GM12872 (cell line): ENCODE results near the gene MRC1.
A peak's percentile ranks its signal among the peaks of the same experiment; 100 is the strongest.

ENCODE experiments used
- TF ChIP-seq, protein P1 (sequence below): IDR thresholded peaks from 3 replicates; pipeline ENCODE4 v1.5.1; 2011; ENCODE audit warnings: low read depth, mild to moderate bottlenecking, low read length, moderate library complexity; ENCODE audit not compliant: insufficient read depth

MRC1 gene

DNA sequence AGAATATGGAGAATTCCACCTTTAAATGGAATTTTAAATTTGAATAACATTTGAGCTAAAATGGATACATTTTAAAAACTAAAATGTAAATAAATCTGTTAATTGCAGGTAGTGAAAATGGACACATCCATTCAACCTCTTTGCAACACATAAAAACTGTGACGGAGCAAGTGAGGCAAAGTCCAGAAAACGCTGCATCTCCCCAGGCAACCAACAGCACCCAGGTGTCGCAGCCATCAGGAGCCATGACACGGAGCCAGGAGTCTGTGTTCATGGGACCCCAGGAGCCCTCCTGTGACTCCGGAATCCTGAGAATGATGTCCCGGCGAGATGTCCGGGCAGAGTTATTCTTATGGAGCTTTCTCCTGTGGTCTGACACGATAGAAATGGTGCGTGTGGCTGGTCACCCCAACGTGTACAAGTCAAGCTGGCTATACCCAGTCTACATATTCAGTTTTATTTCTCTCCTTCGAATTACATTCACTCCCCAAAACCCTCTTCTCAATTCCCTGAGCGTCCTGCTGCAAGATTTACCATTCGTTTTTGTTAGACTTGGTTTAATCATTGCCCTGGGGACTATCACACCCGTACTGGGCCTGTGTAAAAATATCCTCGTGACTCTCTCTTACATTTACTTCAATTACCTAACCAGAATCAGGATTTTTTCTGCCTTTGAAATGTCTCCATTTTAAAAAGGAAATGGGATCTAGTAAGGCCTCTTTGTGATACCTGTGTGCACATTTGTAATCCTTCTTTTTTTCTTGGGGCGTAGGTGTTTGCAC is 13.1 kb upstream of the MRC1 start:
- TF ChIP-seq, protein P1, sequence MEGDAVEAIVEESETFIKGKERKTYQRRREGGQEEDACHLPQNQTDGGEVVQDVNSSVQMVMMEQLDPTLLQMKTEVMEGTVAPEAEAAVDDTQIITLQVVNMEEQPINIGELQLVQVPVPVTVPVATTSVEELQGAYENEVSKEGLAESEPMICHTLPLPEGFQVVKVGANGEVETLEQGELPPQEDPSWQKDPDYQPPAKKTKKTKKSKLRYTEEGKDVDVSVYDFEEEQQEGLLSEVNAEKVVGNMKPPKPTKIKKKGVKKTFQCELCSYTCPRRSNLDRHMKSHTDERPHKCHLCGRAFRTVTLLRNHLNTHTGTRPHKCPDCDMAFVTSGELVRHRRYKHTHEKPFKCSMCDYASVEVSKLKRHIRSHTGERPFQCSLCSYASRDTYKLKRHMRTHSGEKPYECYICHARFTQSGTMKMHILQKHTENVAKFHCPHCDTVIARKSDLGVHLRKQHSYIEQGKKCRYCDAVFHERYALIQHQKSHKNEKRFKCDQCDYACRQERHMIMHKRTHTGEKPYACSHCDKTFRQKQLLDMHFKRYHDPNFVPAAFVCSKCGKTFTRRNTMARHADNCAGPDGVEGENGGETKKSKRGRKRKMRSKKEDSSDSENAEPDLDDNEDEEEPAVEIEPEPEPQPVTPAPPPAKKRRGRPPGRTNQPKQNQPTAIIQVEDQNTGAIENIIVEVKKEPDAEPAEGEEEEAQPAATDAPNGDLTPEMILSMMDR = no peak

DNA sequence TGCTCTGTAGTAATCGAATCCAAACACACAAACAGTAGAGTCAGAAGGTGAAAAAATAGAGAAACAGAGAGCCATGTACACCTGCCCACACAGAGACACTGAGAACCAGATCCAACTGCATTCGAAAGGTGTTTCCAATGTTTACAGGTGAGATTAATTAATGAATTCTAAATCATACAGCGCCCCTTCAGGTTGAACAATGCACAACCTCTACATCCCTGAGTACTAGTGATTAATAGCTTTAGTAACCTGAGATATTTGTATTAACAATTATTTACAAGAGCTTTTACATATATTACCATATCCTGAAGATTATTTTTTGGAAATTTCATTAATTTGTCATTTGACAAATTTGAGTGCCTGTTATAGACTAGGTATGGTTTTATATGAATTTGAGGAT is 7.6 kb upstream of the MRC1 start:
- TF ChIP-seq, protein P1 = peak; percentile 23; the same call in 1 of the 3 replicates

DNA sequence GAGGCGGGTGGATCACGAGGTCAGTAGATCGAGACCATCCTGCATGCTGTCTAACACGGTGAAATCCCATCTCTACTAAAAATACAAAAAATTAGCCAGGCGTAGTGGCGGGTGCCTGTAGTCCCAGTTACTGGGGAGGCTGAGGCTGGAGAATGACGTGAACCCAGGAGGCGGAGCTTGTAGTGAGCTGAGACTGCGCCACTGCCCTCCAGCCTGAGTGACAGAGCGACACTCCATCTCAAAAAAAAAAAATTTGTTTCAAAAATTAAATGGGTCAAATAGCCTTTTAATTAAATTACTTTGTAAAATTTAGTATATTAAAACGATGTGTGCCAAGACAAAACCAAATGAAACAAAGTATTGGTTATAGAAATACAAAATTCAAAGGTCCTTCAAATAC is 6.8 kb upstream of the MRC1 start:
- TF ChIP-seq, protein P1 = no peak

DNA sequence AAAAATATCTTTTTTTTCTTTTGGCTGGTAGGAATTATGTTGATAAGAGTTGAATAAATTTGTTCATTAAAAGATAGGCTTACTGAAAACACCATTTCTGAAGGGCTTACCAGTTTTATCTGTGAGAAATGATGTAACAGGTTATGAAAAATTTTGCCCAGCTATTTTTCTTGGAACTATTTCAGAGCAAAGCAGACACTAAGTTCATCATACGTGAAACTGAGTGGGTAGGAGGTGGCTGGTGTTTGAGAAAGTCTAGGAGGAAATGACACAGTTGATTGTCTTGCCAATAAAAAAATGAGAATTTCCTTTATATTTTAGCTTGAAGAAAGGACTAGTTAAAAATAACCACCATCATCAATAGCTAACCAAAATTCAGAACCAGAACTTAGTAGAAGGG is 6.2 kb upstream of the MRC1 start:
- TF ChIP-seq, protein P1 = no peak

DNA sequence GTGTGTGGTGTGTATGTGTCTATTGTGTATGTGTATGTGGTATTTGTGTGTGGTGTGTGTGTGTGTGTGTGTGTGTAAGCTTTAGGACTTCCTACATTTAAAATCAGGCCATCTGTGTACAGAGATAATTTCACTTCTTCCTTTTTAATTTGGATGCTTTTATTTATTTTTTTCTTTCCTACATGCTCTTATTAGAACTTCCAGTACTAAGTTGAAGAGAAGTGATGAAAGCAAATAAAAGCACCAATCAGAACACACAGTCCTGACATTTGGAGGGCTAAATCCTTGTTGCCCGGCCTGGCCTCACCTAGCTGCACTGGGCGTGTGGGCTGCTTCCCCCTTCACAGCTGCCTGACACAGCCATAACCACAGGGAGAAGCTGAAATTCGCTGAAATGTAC is 3.8 kb upstream of the MRC1 start:
- TF ChIP-seq, protein P1 = no peak

DNA sequence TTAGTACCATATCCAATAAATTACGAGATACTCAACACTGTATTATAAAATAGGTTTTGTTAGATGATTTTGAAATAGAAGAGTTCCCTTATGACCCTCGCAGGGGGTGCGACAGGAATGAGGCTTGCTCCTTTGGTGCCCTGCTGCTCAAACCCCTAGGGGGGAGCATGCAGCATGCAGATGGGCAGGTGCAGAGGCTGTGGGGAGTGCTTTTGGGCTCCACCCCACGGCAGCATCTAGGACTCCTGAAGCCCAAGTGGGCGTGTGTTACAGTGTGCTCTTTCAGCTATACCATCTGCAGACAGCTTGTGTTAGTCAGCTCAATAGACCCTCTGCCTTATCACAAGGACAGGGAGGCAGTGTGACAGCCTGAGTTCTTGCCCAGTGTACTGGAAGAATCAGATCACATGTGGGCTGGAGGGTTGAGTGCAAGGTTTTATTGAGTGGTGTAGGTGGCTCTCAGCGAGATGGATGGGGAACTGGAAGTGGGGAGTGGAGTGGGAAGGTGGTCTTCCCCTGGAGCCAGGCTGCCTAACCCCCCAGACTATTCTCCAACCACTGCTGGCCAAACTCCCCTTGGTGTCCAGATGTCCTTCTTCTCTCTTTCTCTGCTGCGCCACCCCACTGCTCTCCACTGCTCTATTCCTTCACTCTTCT is 3.1 kb upstream of the MRC1 start:
- TF ChIP-seq, protein P1 = peak; percentile 52

DNA sequence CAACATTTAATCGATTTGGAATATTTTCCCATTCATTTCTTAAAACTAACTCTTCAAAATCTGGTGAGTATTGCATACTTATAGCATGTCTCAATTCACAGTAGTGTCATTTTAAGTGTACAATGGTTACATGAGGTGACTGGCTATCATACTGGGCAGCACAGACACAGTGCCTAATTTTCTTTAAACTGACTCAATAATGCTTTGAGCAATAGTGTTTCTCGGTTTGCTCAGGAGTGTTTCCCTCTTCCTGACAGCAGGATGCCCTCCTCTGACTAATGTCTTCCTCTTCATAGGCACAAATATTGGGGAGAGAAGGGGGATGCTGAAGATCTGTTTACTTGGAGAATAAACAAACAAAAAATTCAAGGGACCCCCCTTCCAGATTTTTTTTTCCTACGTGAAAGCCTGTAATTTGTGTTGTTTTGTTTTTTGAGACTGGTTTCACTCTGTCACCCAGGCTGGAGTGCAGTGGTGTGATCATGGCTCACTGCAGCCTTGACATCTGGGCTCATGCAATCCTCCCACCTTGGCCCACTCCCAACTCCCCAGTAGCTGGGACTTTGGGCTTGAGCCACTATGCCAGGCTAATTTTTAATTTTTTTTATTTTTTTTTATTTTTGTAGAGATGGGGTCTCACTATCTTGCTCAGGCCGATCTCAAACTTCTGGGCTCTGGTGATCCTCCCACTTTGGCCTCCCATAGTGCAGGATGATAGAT is 2.2 kb downstream of the MRC1 start:
- TF ChIP-seq, protein P1 = no peak
